ENCODE data around the gene SORL1-AS1.
"Not testable (repeated sequence)": the region's sequence is repeated elsewhere in the genome, so short reads cannot be mapped to it uniquely, and the experiment has no call there.

SORL1-AS1 gene

GRCh38 chr11:121452609-121453150 lies at the start of gene SORL1-AS1:
SORL1-AS1 (minus strand) TSS chr11:121452967.
- peak; percentile 77 for DNase-seq

- DNase-seq: no peak
Observed at GRCh38 chr11:121500717-121501116, 48.0 kb upstream of the SORL1-AS1 start.

DNA sequence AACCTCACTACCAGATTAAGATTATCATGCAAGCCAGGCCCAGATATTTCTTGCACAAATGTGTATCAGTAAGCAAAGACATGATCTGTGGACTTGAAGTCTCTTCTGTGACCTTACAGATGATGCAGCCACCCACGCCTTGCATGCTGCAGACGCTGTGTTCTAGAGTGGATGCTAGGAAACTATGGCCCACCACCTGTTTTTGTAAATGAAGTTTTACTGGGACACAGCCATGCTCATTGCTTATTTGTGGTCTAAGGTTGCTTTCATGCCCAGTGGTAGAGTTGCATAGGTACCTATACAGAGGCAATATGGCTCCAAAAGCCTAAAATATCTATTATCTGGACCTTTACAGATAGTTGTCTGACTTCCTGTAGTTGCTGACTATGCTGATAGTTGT lies 47.5 kb upstream of the SORL1-AS1 start:
- no peak for DNase-seq

DNA sequence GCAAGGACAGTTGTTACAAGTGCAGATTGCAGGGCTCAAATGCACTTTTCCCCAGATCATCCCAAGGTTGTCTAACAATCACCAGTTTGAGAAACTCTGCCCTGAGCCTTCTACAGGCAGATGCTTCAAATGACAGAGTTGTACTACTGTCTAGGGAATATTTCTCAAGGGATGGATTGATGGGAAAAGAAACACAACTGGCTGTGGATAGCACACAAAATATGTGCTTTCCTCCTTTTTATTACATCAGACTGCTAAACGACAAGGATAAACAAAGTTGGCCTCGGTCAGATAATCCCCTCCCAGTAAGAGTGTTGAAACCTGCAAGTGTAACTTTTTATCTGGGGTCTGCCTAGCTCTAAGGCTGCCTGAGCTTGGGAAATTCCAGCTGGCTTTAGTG lies 46.6 kb upstream of the SORL1-AS1 start:
- DNase-seq: no peak

- no peak for DNase-seq
Observed at GRCh38 chr11:121497176-121497998, 44.6 kb upstream of the SORL1-AS1 start.

DNA sequence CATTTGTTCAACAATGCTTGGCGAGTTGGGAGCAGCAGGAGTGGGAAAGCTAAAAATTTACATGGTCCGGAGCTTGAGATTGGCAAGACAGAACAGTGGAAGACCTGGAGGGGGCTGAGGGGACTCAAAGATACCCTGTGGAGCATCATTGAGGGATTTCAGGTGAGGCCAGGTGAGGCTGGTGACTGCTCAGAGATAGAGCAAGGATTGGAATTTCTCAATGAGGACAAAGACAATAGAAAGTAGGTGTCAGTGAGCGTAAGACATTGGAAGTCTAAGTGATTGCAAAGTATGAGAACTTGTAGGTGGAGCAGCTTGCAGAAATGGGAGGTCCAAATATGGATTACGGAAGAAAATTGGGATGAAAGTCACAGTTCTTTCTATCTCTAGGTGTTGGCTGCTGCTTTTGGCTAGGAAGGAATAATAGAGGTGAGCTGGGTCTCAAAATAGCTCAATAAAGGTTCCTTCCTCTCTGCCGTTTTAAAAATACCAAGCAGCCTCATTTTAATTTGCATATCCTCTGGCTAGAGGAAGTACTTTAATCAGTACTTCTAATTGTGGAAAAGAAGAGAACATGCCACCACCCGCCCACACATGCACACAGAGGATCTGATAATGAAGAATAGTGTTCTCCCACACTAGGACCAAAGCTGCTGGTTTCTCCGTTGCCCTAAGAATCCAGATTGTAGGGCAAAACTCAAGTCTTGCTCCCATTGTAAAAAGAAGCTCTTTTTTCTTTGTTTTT lies 41.8 kb upstream of the SORL1-AS1 start:
- no peak for DNase-seq

- DNase-seq: no peak
Observed at GRCh38 chr11:121489823-121490222, 37.1 kb upstream of the SORL1-AS1 start.

- no peak for DNase-seq
Observed at GRCh38 chr11:121488641-121489040, 35.9 kb upstream of the SORL1-AS1 start.

- DNase-seq: no peak
Observed at GRCh38 chr11:121488170-121488569, 35.4 kb upstream of the SORL1-AS1 start.

GRCh38 chr11:121487191-121487590 lies 34.4 kb upstream of the SORL1-AS1 start:
- DNase-seq: no peak

- no peak for DNase-seq
Observed at GRCh38 chr11:121486054-121486453, 33.3 kb upstream of the SORL1-AS1 start.

DNA sequence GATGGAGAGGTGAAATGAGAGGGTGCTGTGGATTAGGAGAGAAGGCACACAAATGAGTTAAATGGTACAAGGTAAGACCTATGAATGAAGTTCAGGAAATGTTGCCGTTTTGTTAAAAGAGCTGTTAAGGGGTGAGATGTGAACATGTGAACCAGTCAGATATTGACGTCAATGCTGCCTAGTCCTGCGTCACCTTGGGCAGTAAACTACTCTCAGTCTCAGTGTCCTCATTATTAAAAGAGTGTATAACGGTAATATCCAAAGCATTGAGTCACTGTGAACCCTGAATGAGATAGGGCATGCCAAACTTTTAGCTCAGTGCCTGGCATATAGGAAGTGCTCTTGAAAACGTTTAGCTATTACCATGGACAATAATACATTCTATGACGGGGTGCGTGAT lies 32.4 kb upstream of the SORL1-AS1 start:
- no peak for DNase-seq

DNA sequence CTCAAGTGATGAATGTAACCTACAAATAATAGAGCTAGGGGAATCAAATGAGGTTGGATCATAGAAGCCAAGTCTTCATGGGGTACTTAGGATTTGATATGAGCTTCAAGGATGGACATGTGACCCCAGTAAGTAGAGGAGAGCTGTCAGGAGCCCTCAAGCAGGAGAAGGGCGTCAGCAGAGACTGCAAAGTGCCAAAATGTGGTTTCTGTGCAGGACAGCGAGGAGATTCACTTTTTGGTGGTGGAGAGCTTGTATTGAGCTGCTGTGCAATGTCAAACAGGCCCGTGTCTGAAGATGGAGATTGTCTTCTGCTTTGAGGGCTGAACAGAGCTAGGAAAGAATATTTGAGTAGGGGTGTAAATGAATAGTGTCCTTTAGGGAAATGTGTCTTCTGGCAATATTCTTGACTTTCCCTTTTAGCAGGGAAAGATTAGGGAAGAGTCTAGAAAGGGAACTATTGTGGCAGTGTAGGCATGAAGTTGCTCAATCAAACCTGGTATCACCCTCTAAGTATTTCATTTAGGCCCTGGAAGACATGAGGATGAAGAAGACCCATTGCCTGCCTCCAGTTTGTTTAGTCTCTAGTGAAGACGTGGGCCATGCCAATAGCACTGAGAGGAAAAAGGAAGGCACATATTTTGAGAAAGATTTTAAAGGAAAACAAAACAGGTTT lies 31.2 kb upstream of the SORL1-AS1 start:
- no peak for DNase-seq

DNA sequence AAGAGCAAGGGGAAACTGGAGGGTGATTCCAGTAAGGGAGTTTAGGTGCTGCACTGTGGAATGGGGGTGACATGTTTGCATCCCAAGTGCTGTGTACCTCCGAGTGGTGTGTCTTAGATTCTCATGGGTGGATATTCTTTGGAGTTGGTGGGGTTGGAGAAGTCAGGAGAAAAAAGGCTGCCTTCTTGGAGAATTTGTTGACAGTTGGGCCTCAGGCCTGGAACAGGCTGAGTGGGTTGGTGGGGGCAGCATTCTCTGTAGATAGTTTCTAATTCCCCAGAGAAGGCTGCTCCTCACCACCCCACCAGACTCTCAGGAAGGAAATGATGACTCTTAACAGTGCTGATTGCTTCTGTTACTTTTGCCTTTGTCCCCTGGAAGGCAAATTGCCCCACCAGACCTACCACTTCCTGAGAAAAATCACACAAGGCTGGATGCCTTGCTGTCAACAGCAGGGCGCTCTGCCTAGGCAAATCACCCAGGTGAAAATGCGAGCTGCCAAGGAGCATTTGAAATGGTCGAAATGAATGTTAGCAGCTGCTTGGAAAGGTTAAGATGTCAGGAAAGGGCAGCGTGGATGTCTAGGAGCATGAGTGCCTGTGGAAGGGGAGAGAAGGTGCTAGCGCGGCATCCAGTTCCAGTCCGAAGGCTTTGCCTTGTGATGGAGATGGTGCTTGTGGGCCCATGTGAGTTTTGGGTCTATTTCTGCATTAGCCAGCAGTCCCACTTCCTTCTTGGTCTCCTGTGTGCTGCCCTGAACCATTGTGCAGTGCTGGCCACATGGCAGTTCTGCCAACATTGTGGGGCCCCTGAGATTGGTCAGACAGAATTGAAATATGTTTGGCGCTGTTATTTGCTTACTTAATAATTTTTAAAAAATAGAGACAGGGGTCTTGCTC lies 29.7 kb upstream of the SORL1-AS1 start:
- no peak for DNase-seq

DNA sequence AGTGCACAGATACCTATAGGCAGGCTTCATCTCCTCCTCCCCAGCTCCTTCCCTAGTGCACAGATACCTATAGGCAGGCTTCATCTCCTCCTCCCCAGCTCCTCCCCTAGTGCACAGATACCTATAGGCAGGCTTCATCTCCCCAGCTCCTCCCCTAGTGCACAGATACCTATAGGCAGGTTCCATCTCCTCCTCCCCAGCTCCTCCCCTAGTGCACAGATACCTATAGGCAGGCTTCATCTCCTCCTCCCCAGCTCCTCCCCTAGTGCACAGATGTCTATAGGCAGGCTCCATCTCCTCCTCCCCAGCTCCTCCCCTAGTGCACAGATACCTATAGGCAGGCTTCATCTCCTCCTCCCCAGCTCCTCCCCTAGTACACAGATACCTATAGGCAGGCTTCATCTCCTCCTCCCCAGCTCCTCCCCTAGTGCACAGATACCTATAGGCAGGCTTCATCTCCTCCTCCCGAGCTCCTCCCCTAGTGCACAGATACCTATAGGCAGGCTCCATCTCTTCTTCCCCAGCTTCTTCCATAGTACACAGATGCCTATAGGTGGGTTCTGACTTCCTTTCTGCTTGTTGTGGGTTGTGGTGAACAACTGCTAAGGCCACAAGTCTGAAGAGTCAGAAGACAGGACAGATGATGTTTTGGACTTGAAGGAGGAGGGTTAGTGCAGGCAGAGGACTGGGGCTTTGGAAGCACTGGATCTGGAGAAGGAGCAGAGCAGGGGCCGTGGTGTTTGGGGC lies 28.9 kb upstream of the SORL1-AS1 start:
- not testable (repeated sequence) for DNase-seq

- no peak for DNase-seq
Observed at GRCh38 chr11:121479698-121480238, 27.0 kb upstream of the SORL1-AS1 start.

DNA sequence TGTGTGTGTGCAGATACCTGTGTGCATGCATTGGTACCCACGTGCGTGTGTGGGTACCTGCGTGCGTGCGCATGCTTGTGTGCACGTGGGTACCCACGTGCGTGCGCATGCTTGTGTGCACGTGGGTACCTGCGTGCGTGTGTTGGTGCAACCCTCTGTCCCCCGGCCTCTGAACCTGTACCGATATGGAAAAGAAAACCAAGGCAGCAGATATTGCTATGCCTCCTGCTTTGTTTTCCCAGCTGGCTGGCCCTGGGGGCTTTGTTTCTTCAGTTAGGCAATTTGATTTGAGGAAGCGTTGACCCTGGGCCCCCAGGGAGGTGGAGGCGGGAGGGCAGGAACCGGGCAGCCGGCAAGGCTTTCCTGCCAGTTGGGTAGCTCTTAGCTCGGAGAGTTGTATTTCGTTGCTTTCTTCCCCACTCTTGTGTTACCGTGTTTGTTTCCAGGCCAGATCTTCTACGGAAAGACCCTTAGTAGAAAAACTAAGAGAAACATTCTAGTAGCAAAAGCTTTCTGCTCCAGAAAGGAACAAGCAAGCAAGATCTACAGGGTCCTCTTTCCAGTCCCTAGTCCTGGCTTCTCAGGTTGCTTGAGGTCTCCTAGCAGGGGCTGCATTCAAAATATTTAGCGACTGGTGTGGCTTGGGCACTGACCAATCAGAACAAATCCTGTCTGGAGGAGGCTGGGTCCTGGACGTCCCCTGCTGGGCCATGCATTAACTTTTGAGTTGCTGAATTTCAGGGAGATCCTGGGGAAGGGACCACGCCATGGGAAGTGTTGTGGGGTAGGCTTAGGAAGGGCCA lies 26.3 kb upstream of the SORL1-AS1 start:
- DNase-seq: no peak

DNA sequence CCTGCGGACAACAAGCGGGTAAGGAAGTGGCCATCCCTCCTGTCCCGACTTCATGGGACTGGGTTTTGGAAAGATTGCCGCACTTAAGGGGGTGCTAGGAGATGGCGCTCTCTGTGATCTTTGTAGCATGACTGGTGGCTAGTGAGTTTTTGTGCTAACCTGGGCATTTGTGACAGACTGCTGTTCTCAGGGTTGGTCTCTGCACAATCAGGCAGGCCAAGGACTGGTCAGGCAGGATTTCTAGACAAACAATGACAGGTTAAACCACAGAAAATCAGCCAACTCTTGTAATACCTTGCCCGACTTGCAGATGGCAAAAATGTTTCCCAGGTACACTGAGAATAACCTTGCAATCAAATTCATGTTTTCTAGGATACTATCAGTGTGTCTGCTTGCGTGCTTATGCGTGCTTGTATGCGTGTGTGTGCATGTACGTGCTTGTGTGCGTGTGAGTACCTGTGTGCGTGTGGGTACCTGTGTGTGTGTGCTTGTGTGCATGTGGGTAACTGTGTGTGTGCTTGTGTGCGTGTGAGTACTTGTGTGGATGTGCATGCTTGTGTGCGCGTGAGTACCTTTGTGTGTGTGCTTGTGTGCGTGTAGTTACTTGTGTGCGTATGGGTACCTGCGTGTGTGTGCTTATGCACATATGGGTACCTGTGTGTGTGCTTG lies 25.6 kb upstream of the SORL1-AS1 start:
- DNase-seq: no peak

GRCh38 chr11:121476379-121477032 lies 23.7 kb upstream of the SORL1-AS1 start:
- peak; percentile 9 for DNase-seq

Measured in NCI-H1092 treated with DMSO at 0.1 percent for 48 hours (cell line).